GM21526 (cell line): ENCODE measurements around the gene PEAK1.

Source experiments
- ATAC-seq: cut with Tn5 transposase; IDR thresholded peaks from one replicate; pipeline ENCODE4 v1.9.1; 2021; ENCODE audit warnings: moderate library complexity; ENCODE audit not compliant: unreplicated experiment, low FRiP score

PEAK1 gene

DNA sequence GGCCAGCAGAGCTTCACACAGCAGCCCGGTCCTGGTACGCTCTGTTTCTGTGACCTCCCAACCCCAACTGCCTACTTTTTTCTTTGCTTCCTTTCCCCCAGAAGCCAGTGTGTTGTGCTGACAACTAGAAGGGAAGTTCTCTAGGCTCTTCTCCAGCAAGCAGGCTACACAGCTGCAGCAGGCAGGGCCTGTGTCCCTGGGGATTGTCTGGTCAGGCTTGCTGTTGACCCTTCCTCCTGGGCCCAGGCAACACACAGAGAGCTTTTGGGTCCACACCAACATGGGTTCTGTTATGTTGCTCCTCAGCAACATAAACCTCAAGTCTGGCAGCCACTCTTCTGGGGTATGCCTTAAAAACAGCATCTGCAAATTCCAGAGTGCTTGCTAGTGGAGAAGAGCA lies 312.8 kb downstream of the PEAK1 start:
- ATAC-seq, result no peak

DNA sequence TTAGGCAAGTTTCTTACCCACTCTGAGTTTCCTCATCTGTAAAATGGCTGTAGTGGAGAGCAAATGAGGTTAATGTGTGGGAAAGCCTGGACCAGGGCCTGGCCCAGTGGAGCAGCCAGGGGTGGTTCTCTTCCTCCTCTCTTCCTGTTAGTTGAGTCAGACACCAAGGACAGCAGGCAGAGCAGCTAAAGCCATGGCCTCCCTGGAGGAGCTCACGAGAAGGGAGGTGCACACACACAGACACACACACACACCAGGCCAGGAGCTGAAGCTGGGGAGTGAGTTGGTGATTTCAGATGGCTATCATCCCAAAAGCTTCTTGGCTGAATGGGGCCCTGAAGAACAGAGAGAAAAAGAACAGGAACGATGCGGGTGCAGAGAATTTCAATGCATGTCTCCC lies 315.7 kb downstream of the PEAK1 start:
- ATAC-seq, result no peak

DNA sequence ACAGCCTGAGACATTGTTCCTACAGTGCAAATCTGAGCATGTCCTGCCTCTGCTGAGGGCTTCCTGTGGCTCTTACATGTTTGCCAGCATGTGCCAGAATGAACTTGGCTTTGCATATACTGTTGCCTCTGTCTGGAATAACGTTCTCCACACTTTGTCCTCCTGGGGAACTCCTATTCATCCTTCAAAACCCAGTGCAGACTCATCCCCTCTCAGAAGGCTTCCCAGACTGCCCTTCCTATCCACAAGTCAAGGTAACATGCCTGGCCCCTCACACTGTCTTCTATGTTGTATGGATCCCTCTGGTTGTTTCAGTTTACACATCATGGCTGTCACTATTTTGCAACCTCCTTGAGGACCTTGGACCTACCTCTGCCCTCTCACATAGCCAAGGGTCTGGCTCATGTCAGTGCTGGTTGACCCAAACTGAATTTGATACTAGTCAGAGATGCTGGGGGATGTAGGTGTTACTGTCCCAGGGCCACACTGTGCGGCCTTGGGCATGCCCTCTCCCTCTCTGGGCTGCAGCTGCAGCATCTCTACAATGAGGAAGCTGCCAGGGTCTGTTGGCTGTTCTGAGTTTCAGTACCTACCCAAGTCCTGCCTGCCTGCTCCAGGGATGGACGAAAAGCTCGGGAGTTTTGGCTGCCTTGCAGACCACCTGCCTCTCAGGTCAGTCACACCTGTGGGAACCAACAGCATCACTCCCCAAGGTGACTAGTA lies 320.0 kb downstream of the PEAK1 start:
- no peak for ATAC-seq

DNA sequence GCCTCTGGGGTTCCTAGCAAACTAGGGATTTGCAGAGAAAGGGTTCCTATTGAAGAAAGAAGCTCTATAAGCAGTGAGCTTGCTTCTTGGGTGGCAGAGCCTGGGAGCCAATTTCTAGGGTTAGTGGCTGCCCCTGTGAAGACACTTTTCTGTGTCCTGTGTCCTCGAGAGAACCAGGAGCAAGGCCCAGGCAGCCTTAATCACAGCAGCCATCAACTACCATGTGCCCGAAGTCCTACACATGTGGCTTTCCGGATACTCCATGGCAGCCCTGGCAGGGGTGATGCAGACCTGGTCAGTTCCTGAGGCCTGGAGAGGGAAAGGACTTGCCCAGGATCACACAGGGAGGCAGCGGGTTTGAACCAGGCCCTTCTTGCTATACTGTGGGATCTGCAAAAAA lies 321.3 kb downstream of the PEAK1 start:
- no peak for ATAC-seq

DNA sequence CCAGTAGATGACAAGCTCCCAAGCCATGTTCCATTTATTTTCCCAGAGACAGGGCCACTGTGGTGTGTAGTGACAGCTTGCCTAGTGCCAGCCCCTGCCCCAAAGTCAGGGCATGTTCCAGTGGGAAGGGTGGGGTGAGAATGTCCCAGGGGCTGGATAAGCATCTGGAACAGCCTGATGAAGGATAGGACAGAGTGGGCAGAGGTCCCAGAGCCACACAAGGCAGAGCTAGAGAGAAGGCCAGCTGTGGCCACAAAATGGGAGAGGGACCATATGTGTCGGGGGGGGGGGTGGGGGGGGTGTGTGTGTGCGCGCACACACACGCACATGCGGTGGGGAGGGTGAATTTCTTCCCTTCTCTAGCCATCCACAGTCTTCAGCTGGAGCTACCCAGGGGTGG lies 322.0 kb downstream of the PEAK1 start:
- no peak for ATAC-seq

- no peak for ATAC-seq
These were observed 322.6 kb downstream of the PEAK1 start for GRCh38 chr15:77097248-77097721.

- no peak for ATAC-seq
These were observed 323.4 kb downstream of the PEAK1 start for GRCh38 chr15:77096541-77096940.

DNA sequence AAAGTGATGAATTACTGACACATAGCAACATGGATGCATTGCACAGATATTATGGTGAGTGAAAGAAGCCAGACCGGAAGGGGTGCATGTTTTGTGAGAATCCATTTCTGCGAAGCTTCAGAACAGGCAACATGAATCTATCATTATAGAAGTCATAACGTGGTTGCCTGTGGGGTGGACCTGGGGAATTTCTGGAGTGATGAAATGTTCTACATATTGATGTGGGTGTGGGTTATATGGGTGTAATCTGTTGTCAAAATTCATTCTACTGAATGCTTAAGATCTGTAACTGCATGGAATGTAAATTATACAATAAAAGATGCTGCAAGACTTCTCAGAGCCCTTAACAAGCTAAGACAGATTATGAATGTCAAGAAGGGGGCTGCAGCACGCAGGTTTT lies 323.8 kb downstream of the PEAK1 start:
- ATAC-seq, result no peak

DNA sequence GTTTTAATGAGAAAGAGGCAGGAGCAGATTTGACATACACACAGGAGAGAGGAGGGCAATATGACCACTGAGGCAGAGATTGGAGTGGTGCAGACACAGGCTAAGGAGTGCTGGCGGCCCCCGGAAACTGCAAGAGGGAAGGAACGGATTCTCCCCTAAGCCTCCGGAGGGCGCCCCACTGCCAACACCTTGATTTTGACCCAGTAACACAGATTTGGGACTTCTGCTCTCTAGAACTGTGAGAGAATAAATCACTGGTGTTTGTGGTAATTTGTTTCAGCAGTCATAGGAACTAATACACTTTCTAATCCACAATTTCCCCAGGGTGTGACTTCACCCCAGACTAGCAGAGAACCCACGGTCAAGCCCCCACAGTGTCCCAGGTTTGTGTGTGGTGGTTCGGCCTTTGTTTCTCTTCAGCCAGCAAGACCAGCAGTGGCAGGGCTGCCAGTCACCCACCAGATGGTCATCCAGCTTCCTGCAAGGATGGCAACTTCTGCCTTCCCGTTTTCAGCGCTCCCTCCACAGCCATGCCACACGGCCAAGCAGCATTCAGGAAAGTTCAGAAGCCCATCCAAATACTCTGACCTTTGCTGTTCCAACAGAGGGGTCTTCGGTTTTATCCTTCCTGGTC lies 325.4 kb downstream of the PEAK1 start:
- ATAC-seq, result no peak

GRCh38 chr15:77093436-77093835 lies 326.5 kb downstream of the PEAK1 start:
- no peak for ATAC-seq

DNA sequence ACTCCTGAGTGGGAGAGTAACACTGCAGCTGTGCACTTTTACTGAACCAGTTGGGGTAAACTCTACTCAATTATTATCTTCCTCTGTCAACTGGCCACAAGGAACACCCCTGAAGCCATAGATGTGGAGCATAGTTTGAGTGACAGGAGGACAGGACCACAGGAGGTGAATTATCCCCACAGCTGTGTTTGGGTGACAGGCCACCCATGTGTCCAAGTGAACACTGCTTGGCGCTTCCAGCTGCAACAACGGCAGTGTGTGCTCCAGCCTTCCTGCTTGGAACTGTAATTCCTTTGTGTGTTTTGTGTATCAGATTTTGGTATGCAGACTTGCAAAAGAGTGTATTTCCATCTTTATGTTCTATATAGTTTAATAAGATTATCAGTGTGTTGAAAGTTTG lies 328.8 kb downstream of the PEAK1 start:
- no peak for ATAC-seq

DNA sequence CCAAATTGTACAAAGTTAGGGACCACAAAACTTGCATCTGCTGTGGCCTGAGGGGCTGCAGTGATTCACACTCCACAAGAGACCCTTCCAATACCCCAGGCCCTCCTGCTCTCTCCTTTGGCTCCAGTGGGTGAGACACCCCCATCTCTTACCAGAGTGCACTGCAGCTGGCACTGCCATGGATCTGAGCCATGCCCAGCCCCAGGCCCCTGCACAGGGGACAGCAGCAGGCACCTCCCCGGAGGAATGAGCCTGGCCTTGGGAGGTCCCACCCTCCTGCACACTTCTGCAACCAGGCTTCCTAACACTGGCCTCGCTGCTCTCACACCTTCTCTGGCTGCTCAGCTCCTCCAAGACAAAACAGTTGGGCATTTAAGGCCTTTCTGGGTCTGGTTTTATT lies 332.7 kb downstream of the PEAK1 start:
- ATAC-seq, result no peak

DNA sequence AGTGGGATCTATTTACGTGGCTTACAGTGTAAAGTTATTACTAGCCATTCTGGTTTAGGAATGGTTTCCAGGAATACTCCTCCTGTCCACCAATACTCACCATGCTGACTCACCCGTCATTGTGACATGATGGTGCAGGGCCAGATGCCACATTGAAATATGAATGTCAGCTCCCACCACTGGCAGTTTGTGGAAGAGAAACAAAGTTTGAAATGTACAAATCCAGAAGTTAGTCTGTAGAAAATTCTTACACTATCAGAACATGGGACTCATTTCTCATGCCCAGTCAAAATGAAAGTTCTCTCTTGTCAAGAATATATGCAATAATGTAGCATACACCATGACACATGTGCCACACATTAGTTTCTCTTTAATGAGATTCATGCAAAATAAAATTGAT lies 334.6 kb downstream of the PEAK1 start:
- ATAC-seq, result no peak

DNA sequence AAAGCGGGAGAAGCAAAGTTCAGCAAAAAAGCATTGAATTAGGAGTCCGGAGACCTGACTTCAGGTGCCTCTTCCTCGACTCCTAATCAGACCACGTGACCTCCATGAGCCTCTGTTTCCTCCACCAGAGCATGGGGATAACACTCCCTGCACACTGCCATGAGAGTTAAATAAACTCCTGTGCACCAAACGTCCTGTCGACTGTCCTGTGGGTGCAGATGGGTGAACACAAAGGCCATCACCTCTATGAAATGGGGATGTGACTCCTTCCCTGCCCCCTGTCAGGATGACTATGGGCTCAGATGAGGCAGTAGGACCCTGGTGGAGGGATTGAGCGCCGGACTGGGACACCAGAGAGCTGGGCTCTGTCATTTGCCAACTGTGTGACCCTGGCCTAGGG lies 335.5 kb downstream of the PEAK1 start:
- ATAC-seq, result no peak

DNA sequence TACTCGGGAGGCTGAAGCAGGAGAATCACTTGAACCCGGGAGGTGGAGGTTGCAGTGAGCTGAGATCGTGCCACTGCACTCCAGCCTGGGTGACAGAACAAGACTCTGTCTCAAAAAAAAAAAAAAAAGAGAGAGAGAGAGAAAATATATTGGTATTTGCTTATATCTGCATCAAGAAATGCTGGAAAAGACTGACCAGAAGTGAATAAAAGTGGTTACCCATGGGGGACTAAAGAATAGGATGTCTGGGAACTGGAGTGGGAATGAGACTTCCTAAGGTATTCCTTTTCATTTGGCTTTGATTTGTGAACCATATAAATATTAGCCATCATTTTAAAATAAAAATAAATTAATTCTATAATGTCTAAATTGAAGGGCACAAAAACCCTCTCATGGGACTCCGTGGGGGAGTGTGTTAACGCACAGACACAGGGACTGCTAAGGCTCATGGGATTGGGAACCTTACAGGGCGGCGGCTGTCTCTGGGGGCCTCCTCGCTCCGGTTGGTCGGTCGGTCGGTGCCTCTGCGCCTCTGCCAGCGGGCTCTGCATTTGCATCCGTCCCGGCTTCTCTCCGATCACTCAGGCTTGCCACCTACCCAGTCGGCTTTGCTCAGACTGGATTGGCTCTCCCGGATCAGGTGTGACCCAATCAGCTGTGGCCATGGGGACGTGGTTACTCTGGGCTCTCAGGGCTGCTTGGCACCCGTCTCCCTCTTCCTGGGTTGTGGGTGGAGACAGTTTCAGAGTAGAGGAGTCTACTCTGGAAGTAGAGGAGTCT lies 336.3 kb downstream of the PEAK1 start:
- peak; percentile 73 for ATAC-seq

GRCh38 chr15:77081971-77082370 lies 337.9 kb downstream of the PEAK1 start:
- no peak for ATAC-seq

- no peak for ATAC-seq
These were observed 343.5 kb downstream of the PEAK1 start for GRCh38 chr15:77076323-77076915.

DNA sequence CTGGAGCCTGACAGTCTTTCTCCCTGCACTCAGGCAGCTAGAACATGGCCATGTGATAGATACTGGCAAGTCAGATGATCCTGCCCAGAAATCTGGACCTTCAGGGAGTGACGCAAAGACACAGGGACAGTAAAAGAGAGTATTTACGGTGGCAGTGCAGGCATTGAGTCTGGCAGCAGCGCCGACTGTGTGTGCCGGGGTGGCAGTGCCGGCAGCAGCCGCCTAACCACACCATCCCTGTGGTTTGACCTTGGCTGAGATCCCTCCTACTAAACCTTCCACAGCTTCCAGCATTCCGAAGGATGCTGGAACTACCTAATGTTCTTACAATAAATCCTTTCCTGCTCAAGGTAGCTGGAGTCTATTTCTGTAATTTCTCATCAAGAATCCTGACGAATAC lies 344.4 kb downstream of the PEAK1 start:
- no peak for ATAC-seq

DNA sequence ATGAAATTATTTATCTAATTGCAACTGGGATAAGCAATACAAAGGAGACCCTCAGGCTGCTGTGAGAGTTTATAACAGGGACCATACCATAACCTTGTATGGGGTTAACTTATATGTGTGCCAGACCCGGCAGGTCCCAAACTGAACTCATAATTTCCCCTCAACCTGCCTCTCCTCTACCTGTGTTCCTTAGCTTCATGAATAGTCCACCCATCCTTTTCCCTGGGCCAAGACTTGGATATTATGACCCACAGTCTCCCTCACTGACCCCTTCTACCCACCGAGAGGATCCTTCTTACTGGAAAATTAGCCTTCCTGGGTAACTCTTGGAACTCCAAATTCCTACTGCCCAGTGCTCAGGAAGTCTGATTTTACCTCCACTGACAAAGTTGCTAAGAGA lies 345.6 kb downstream of the PEAK1 start:
- no peak for ATAC-seq

GRCh38 chr15:77071305-77072223 lies 348.3 kb downstream of the PEAK1 start:
- ATAC-seq, result no peak
